Suprapubic skin (tissue), 4 donors: ENCODE data around the gene MMADHC. TPM values are rescaled to one million over a fixed set of nuclear protein-coding genes. Genes with fewer than 3 reads are reported as not detected.

ENCODE experiments used
- DNase-seq, 2 donors: peaks; one replicate each; pipeline ENCODE4 v3.0.0-alpha.2; 2019; ENCODE audit warnings: low spot score in 2 of 2
- H3K27ac ChIP-seq: fragments of 200-600 bp; sonication (generic); one replicate; pipeline ENCODE4 v1.5.1; 2019
- H3K27me3 ChIP-seq: fragments of 200-600 bp; sonication (generic); one replicate; pipeline ENCODE4 v1.5.1; 2019
- H3K36me3 ChIP-seq: fragments of 200-600 bp; sonication (generic); one replicate; pipeline ENCODE4 v1.5.1; 2019
- H3K4me1 ChIP-seq: fragments of 200-600 bp; sonication (generic); one replicate; pipeline ENCODE4 v1.5.1; 2019
- H3K4me3 ChIP-seq: fragments of 200-600 bp; sonication (generic); one replicate; pipeline ENCODE4 v1.5.1; 2019; ENCODE audit warnings: mild to moderate bottlenecking
- H3K9me3 ChIP-seq: fragments of 200-600 bp; sonication (generic); one replicate; pipeline ENCODE4 v1.5.1; 2019
- EP300 ChIP-seq: sonication (generic); formaldehyde crosslinking; IDR thresholded peaks from one replicate; pipeline ENCODE4 v1.6.1; 2017; ENCODE audit warnings: antibody characterized with exemption
- POLR2A ChIP-seq, 2 donors: fragments of 450-650 bp; IDR thresholded peaks; one replicate each; pipeline ENCODE4 v1.6.1; 2017; ENCODE audit warnings: antibody characterized with exemption in 2 of 2, mild to moderate bottlenecking in 2 of 2, moderate library complexity in 2 of 2
- POLR2AphosphoS5 ChIP-seq, 3 donors: sonication (generic); formaldehyde crosslinking; IDR thresholded peaks; one replicate each; pipeline ENCODE4 v1.6.1; 2017; ENCODE audit warnings: antibody characterized with exemption in 3 of 3
- WGBS: methylation state at CpG from one replicate; pipeline ENCODE4 v1.1.5; 2018; 5-methylcytosine and 5-hydroxymethylcytosine counted together
- total RNA-seq, 4 donors: library from RNA; depleted of rRNA; stranded (reverse); fragments of >200 nt; gene quantifications; one replicate each; pipeline ENCODE4 v1.1.0, GENCODE V29; 2016
- TF ChIP-seq, protein P1 (sequence below), 2 donors: fragments of 200-600 bp in 1 of 2; fragments of 450-650 bp in 1 of 2; sonication (generic) in 1 of 2; IDR thresholded peaks; one replicate each; pipeline ENCODE4 v1.5.1; 2016 to 2019; ENCODE audit warnings: antibody characterized with exemption in 2 of 2, mild to moderate bottlenecking in 1 of 2, moderate library complexity in 1 of 2

The MMADHC gene
- total RNA-seq, 4 donors from 2014 or later = 46.9 to 102 (median 81.5) TPM

DNA sequence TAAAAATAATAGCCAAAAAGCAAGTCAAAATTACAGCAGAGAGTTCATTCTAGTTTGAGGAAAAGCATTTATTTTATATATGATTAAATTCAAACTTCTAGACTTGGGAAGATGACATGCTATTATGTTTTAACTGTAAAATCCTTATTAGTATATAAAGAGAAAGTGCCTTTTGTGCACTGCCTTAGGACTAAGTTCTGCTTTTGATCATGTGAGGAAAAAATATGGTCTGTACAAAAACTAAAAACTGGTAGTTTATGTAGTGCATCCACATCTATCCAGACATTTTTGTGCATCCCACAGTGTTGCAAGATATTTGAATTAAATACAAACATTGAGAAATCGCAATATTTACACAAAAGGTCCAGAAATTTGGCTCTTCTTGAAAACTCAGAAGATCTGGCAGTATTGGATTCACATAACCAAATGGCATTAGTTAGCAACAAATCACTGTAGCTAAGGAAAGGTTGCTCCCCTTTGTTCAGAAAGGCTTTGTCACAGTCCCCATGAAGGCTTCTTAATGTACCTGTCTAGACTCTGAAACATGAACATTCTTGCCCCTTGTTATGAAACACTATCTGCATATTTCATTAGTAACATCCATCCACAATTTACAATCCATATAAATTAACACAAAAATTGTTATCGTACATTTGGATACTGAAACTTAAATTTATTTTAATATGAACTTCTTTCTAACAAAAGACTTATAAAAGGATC lies 2.2 kb downstream of the MMADHC start:
- Histone ChIP-seq H3K36me3 (peaks cover 17% of the 10 kb centered on the region), H3K4me3 (no peak overlapping the region), H3K4me1 (peaks cover 42% of the 10 kb centered on the region), H3K27ac (no peak overlapping the region), H3K27me3 (no peaks in the 10 kb centered on the region), H3K9me3 (no peaks in the 10 kb centered on the region)
- DNase-seq = no peak
- no peak for TF ChIP-seq POLR2AphosphoS5 (IDR thresholded peaks at IDR 0.05)
- no peak for TF ChIP-seq EP300
- TF ChIP-seq, protein P1, sequence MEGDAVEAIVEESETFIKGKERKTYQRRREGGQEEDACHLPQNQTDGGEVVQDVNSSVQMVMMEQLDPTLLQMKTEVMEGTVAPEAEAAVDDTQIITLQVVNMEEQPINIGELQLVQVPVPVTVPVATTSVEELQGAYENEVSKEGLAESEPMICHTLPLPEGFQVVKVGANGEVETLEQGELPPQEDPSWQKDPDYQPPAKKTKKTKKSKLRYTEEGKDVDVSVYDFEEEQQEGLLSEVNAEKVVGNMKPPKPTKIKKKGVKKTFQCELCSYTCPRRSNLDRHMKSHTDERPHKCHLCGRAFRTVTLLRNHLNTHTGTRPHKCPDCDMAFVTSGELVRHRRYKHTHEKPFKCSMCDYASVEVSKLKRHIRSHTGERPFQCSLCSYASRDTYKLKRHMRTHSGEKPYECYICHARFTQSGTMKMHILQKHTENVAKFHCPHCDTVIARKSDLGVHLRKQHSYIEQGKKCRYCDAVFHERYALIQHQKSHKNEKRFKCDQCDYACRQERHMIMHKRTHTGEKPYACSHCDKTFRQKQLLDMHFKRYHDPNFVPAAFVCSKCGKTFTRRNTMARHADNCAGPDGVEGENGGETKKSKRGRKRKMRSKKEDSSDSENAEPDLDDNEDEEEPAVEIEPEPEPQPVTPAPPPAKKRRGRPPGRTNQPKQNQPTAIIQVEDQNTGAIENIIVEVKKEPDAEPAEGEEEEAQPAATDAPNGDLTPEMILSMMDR (IDR thresholded peaks at IDR 0.05) = no peak
- no peak for TF ChIP-seq POLR2A (IDR thresholded peaks at IDR 0.05)
- 74% methylated on average over 2 of the region's 2 CpGs for WGBS

DNA sequence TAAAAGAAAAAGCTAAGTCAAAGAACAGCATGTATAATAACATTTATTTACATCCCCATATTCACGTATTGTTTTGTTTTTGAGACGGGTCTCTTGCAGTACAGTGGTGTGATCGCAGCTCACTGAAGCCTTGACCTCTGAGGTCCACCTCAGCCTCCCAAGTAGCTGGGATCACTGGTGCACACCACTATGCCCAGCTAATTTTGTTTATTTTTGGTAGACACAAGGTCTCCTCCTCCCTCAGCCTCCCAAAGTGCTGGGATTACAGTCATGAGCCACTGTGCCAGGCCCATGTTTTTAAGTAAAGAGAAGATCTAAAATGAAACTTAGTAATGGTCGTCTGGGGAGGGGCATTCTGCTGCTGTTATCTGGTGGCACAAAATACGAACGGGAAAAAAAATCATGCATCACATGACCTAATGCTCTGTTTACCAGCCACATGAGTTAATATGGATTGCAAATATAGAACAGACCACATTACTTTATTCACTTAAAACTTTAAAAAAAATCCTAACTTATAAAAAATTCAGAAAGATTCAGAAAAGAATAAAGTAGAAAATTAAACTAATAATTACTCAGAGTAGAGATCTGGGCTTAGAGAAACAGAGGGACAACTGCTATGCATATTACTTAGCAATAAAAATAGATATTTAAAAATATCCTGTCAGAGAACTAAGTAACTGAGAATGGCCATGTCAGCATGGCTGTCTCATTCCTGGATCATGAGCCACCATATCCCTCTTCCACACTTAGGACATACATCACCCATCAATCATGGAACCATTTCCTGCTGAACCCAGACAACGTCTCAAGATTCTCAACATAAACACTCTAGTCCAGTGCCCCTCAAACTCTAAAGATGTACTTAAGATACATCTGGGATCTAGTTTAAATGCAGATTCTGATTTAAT lies 7.3 kb downstream of the MMADHC start:
- H3K36me3 ChIP-seq = peaks cover 50% of the 10 kb centered on the region

DNA sequence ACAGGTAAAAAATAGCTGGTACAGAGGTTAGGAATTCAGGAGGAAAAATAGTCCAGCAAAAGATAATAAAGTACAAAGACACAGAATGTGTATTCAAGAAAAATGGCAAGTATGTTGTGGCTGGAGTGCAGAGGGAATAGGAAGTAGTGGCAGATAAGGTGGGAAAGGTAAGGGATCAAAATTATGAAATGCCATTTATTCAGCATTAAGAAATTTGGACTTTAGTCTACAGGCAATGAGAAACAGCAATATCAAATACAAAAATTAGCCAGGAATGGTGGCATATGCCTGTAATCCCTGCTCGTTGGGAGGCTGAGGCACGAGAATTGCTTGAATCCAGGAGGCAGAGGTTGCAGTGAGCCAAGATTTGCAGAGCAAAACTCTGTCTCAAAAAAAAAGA lies 10.3 kb downstream of the MMADHC start:
- Histone ChIP-seq H3K27me3 (no peaks in the 10 kb centered on the region), H3K4me1 (peaks cover 7% of the 10 kb centered on the region), H3K27ac (no peak overlapping the region), H3K4me3 (no peak overlapping the region), H3K9me3 (no peaks in the 10 kb centered on the region), H3K36me3 (peaks cover 65% of the 10 kb centered on the region)
- WGBS = 83% methylated on average over 2 of the region's 2 CpGs
- no peak for TF ChIP-seq EP300
- TF ChIP-seq POLR2A (IDR thresholded peaks at IDR 0.05) = no peak
- TF ChIP-seq, protein P1 (IDR thresholded peaks at IDR 0.05) = no peak
- TF ChIP-seq POLR2AphosphoS5 (IDR thresholded peaks at IDR 0.05) = no peak
- no peak for DNase-seq

More for the DNA sequence above, 7.3 kb downstream of the MMADHC start:
- Histone ChIP-seq H3K27me3 (no peaks in the 10 kb centered on the region), H3K4me3 (no peak overlapping the region), H3K4me1 (peaks cover 22% of the 10 kb centered on the region), H3K9me3 (no peaks in the 10 kb centered on the region), H3K27ac (no peak overlapping the region)
- TF ChIP-seq, protein P1 (IDR thresholded peaks at IDR 0.05) = no peak
- TF ChIP-seq POLR2AphosphoS5 (IDR thresholded peaks at IDR 0.05) = no peak
- TF ChIP-seq EP300 = no peak
- no peak for TF ChIP-seq POLR2A (IDR thresholded peaks at IDR 0.05)
- 81% methylated on average over 7 of the region's 7 CpGs for WGBS
- DNase-seq = no peak

DNA sequence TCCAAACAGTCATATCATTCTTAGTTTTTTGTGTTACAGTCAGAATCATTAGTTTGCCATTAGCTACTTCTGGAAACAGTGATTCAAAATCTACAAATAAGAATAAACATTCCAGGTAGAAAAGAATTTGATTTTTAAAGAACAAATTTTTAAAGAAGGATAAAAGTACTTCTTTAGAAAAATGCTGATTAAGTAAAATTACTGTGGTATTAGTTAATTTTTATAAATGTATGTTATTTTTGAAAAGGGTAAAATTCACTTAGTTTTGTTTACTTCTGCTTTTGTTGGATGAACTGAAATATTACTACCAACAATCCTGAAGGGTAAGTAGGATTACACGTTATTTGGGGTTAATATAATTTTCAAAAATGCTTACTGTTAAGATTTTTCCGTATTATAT lies 11.8 kb downstream of the MMADHC start:
- Histone ChIP-seq H3K27ac (no peak overlapping the region), H3K36me3 (peaks cover 56% of the 10 kb centered on the region), H3K27me3 (no peaks in the 10 kb centered on the region), H3K9me3 (no peaks in the 10 kb centered on the region), H3K4me1 (peaks cover 8% of the 10 kb centered on the region), H3K4me3 (no peak overlapping the region)
- 82% methylated on average over 2 of the region's 2 CpGs for WGBS
- DNase-seq = no peak
- TF ChIP-seq POLR2AphosphoS5 (IDR thresholded peaks at IDR 0.05) (no peak), EP300 (no peak), POLR2A (IDR thresholded peaks at IDR 0.05) (no peak)
- TF ChIP-seq, protein P1 (IDR thresholded peaks at IDR 0.05) = no peak

DNA sequence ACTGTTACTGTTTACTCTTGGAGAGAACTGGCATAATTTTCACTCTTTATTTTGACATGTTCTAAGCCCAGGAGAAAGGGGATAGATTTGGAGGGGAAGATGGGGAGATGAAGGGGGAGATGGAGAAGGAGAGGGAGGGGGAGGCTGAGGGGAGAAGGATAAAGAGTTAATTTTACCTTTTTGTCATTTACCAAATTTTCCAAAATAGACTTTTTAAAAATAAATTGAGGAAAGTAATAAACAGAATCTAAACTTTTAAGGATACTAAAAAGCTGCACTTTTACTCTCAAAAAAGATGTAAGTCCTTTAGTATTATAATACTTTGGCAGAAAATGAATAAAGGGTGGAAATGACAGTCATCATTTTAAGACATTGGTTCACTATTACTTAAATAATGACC lies 12.3 kb downstream of the MMADHC start:
- TF ChIP-seq POLR2AphosphoS5 (IDR thresholded peaks at IDR 0.05) (no peak), POLR2A (IDR thresholded peaks at IDR 0.05) (no peak), EP300 (no peak)
- TF ChIP-seq, protein P1 (IDR thresholded peaks at IDR 0.05) = no peak
- H3K4me1 ChIP-seq = peaks cover 8% of the 10 kb centered on the region
- no peak for DNase-seq
- H3K27me3 ChIP-seq = no peaks in the 10 kb centered on the region
- no peaks in the 10 kb centered on the region for H3K9me3 ChIP-seq
- no peak overlapping the region for H3K27ac ChIP-seq
- H3K36me3 ChIP-seq = peaks cover 56% of the 10 kb centered on the region
- no peak overlapping the region for H3K4me3 ChIP-seq
